Small intestine (tissue), 7 donors: Measurements from ENCODE around the gene LRMDA. TPM values are rescaled to one million over a fixed set of nuclear protein-coding genes. Genes with fewer than 3 reads are reported as not detected.

ENCODE experiments used
- DNase-seq, 2 donors: peaks; one replicate each; pipeline versions ENCODE4 v3.0.0 to v3.0.0-alpha.2; 2013
- FAIRE-seq: peaks from 2 replicates; lab custom pipeline; 2012; peaks lifted over from hg19 to GRCh38; lab: Jason Lieb, UNC
- H3K27ac ChIP-seq, 3 donors: one replicate each; pipeline ENCODE4 v1.5.1; 2013; ENCODE audit warnings: low read length in 2 of 3, mild to moderate bottlenecking in 2 of 3, control low read depth in 1 of 3, inconsistent platforms in 1 of 3, low read depth in 1 of 3, moderate library complexity in 1 of 3
- H3K27me3 ChIP-seq, 3 donors: one replicate each; pipeline ENCODE4 v1.6.1; 2013; ENCODE audit warnings: low read length in 3 of 3, inconsistent platforms in 1 of 3; ENCODE audit not compliant: control insufficient read depth in 3 of 3, insufficient read depth in 3 of 3
- H3K36me3 ChIP-seq, 3 donors: one replicate each; pipeline ENCODE4 v1.6.1; 2013; ENCODE audit warnings: low read length in 3 of 3, inconsistent platforms in 1 of 3, low read depth in 1 of 3, mild to moderate bottlenecking in 1 of 3, moderate library complexity in 1 of 3; ENCODE audit not compliant: control insufficient read depth in 3 of 3, insufficient read depth in 2 of 3
- H3K4me1 ChIP-seq, 3 donors: one replicate each; pipeline ENCODE4 v1.6.1; 2013; ENCODE audit warnings: low read length in 2 of 3, inconsistent platforms in 1 of 3, low read depth in 1 of 3, mild to moderate bottlenecking in 1 of 3, moderate library complexity in 1 of 3; ENCODE audit not compliant: control insufficient read depth in 3 of 3, insufficient read depth in 2 of 3
- H3K4me3 ChIP-seq, 3 donors: one replicate each; pipeline ENCODE4 v1.5.1; 2013; ENCODE audit warnings: low read length in 3 of 3, control low read depth in 1 of 3, inconsistent platforms in 1 of 3, low read depth in 1 of 3, mild to moderate bottlenecking in 1 of 3, moderate library complexity in 1 of 3
- H3K9me3 ChIP-seq, 2 donors: one replicate each; pipeline ENCODE4 v1.6.1; 2013; ENCODE audit warnings: low read depth in 1 of 2, low read length in 1 of 2; ENCODE audit not compliant: control insufficient read depth in 2 of 2, insufficient read depth in 1 of 2
- WGBS, 3 donors: extraction: QIAGEN DNeasy Blood & Tissue Kit; methylation state at CpG; one replicate each; pipeline ENCODE4 v1.1.7; 2013; 5-methylcytosine and 5-hydroxymethylcytosine counted together
- polyA plus RNA-seq, 4 donors: library from polyadenylated mRNA; stranded (reverse) in 3 of 4; unstranded in 1 of 4; fragments of 200-250 nt in 3 of 4; fragments of 120-200 nt in 1 of 4; gene quantifications; one replicate each; pipeline versions ENCODE4 v1.2.1 to v1.2.3, GENCODE V29; 2013
- donor health status: healthy with polysubstance abuse.
- donor health status: control.
- donor health status: control.
- donor health status: Bipolar disorder and iron deficiency.
- donor health status: healthy.

LRMDA gene
- polyA plus RNA-seq, 4 donors = 5.6 to 16.2 (median 6.0) TPM; not detected in 1

- DNase-seq (no peak), FAIRE-seq (no peak)
Measured at GRCh38 chr10:75474106-75474505, 42.7 kb downstream of the LRMDA start.

GRCh38 chr10:75475460-75476182 lies 44.2 kb downstream of the LRMDA start:
- DNase-seq = no peak
- H3K9me3 ChIP-seq = peaks cover 0 to 6% of the 10 kb centered on the region in 2 donors
- H3K4me1 ChIP-seq = peaks cover 0 to 5% (median 0%) of the 10 kb centered on the region in 3 donors
- H3K36me3 ChIP-seq = no peaks in the 10 kb centered on the region
- H3K27me3 ChIP-seq = no peaks in the 10 kb centered on the region
- WGBS, 3 donors = 67 to 88% (median 84%) methylated on average over 7 of the region's 7 CpGs
- no peak for FAIRE-seq
- no peak overlapping the region for H3K27ac ChIP-seq
- no peak overlapping the region for H3K4me3 ChIP-seq

More at GRCh38 chr10:75474106-75474505, 42.7 kb downstream of the LRMDA start:
- H3K9me3 ChIP-seq = peaks cover 0 to 6% of the 10 kb centered on the region in 2 donors
- no peaks in the 10 kb centered on the region for H3K36me3 ChIP-seq
- H3K27ac ChIP-seq = no peak overlapping the region
- H3K4me3 ChIP-seq = no peak overlapping the region
- peaks cover 0 to 11% (median 0%) of the 10 kb centered on the region in 3 donors for H3K4me1 ChIP-seq
- H3K27me3 ChIP-seq = no peaks in the 10 kb centered on the region

- Histone ChIP-seq H3K9me3 (peaks cover 0 to 6% of the 10 kb centered on the region in 2 donors), H3K27me3 (no peaks in the 10 kb centered on the region), H3K27ac (no peak overlapping the region), H3K36me3 (no peaks in the 10 kb centered on the region), H3K4me1 (peaks cover 0 to 5% (median 0%) of the 10 kb centered on the region in 3 donors), H3K4me3 (no peak overlapping the region)
- DNase-seq (no peak), FAIRE-seq (no peak)
Measured at GRCh38 chr10:75476569-75476968, 45.1 kb downstream of the LRMDA start.

- Histone ChIP-seq H3K4me1 (peaks cover 0 to 5% (median 0%) of the 10 kb centered on the region in 3 donors), H3K27me3 (no peaks in the 10 kb centered on the region), H3K4me3 (no peak overlapping the region), H3K36me3 (no peaks in the 10 kb centered on the region), H3K27ac (no peak overlapping the region), H3K9me3 (peaks cover 0 to 6% of the 10 kb centered on the region in 2 donors)
- WGBS, 3 donors = 94 to 95% (median 94%) methylated on average over 3 of the region's 3 CpGs
- FAIRE-seq (no peak), DNase-seq (no peak)
Measured at GRCh38 chr10:75476985-75477384, 45.6 kb downstream of the LRMDA start.

- H3K4me1 ChIP-seq = peaks cover 0 to 5% (median 0%) of the 10 kb centered on the region in 3 donors
- no peak overlapping the region for H3K27ac ChIP-seq
- DNase-seq = no peak
- H3K9me3 ChIP-seq = peaks cover 0 to 6% of the 10 kb centered on the region in 2 donors
- WGBS, 3 donors = 84 to 85% (median 84%) methylated on average over 4 of the region's 4 CpGs
- no peak overlapping the region for H3K4me3 ChIP-seq
- no peak for FAIRE-seq
- no peaks in the 10 kb centered on the region for H3K36me3 ChIP-seq
- H3K27me3 ChIP-seq = no peaks in the 10 kb centered on the region
Measured at GRCh38 chr10:75477680-75478079, 46.3 kb downstream of the LRMDA start.

- H3K4me1 ChIP-seq = peaks cover 0 to 5% (median 0%) of the 10 kb centered on the region in 3 donors
- WGBS, 3 donors = 88 to 98% (median 94%) methylated on average over 3 of the region's 3 CpGs
- no peaks in the 10 kb centered on the region for H3K36me3 ChIP-seq
- no peak overlapping the region for H3K4me3 ChIP-seq
- FAIRE-seq (no peak), DNase-seq (no peak)
- no peaks in the 10 kb centered on the region for H3K27me3 ChIP-seq
- H3K9me3 ChIP-seq = peaks cover 0 to 6% of the 10 kb centered on the region in 2 donors
- H3K27ac ChIP-seq = no peak overlapping the region
Measured at GRCh38 chr10:75480374-75480773, 49.0 kb downstream of the LRMDA start.

GRCh38 chr10:75483188-75483587 lies 51.8 kb downstream of the LRMDA start:
- 100% methylated on average over 1 of the region's 1 CpG for WGBS, 3 donors

GRCh38 chr10:75484717-75485116 lies 53.3 kb downstream of the LRMDA start:
- H3K27me3 ChIP-seq = no peaks in the 10 kb centered on the region
- H3K4me3 ChIP-seq = no peak overlapping the region
- WGBS, 3 donors = 83 to 93% (median 86%) methylated on average over 1 of the region's 1 CpG
- no peak overlapping the region for H3K27ac ChIP-seq
- H3K9me3 ChIP-seq = peaks cover 0 to 6% of the 10 kb centered on the region in 2 donors
- DNase-seq (no peak), FAIRE-seq (no peak)
- no peaks in the 10 kb centered on the region for H3K36me3 ChIP-seq
- H3K4me1 ChIP-seq = no peaks in the 10 kb centered on the region

More at GRCh38 chr10:75483188-75483587, 51.8 kb downstream of the LRMDA start:
- DNase-seq = no peak
- Histone ChIP-seq H3K4me1 (no peaks in the 10 kb centered on the region), H3K27ac (no peak overlapping the region), H3K27me3 (no peaks in the 10 kb centered on the region), H3K36me3 (no peaks in the 10 kb centered on the region), H3K9me3 (peaks cover 0 to 6% of the 10 kb centered on the region in 2 donors), H3K4me3 (no peak overlapping the region)
- no peak for FAIRE-seq
